ENCODE measurements around the gene PRAC1.

- TF ChIP-seq POLR2A (IDR thresholded peaks at IDR 0.05; ENCODE audit: low read depth, low read length) (no peak), CTCF (IDR thresholded peaks at IDR 0.05; ENCODE audit: extremely low read depth in 1 of 2, insufficient read depth in 1 of 2, low read depth in 1 of 2, low read length in 2 of 2) (no peak), POLR2AphosphoS5 (IDR thresholded peaks at IDR 0.05; ENCODE audit: insufficient read depth, low read depth, low read length) (no peak), MYC (IDR thresholded peaks at IDR 0.05; ENCODE audit: low read depth, low read length) (no peak), MAX (IDR thresholded peaks at IDR 0.05; ENCODE audit: insufficient read depth, insufficient read length) (no peak), GATA2 (IDR thresholded peaks at IDR 0.05; ENCODE audit: insufficient read depth, insufficient read length, low read depth, low read length) (no peak), EZH2 (IDR thresholded peaks at IDR 0.05; ENCODE audit: borderline replicate concordance, low read depth, low read length, severe bottlenecking) (peak; percentile 69), FOS (IDR thresholded peaks at IDR 0.05; ENCODE audit: borderline replicate concordance, insufficient read depth, low read length) (no peak)
Measured at GRCh38 chr17:48723423-48724250, 1.3 kb upstream of the PRAC1 start.
